SU-DHL-6 (cell line): ENCODE measurements around the gene NELL1.

Source experiments
- H2AFZ ChIP-seq: fragments of 200-600 bp; sonication (generic); 2 replicates; pipeline ENCODE4 v1.6.1; 2014; ENCODE audit warnings: low read depth, mild to moderate bottlenecking, moderate library complexity, mixed read lengths, antibody characterized with exemption, low read length; ENCODE audit not compliant: severe bottlenecking
- H3F3A ChIP-seq: fragments of 200-600 bp; shearing (Covaris generic); 2 replicates; pipeline ENCODE4 v1.6.0; 2016; ENCODE audit warnings: antibody characterized with exemption, mild to moderate bottlenecking; ENCODE audit not compliant: insufficient read depth
- H3K27ac ChIP-seq: fragments of 200-600 bp; sonication (generic); 2 replicates; pipeline ENCODE4 v1.5.1; 2016; ENCODE audit warnings: low read depth, mild to moderate bottlenecking, low read length, moderate library complexity, mixed read lengths
- H3K27me3 ChIP-seq: fragments of 200-600 bp; sonication (generic), shearing (Covaris generic); 2 replicates; pipeline ENCODE4 v1.6.0; 2014; ENCODE audit warnings: mild to moderate bottlenecking, low read length
- H3K36me3 ChIP-seq: fragments of 200-600 bp; sonication (generic); 2 replicates; pipeline ENCODE4 v1.6.1; 2014; ENCODE audit warnings: mild to moderate bottlenecking, low read length, mixed read lengths
- H3K4me2 ChIP-seq: fragments of 300-600, 200-600 bp; shearing (Covaris generic), sonication (generic); 2 replicates; pipeline ENCODE4 v1.6.0; 2014; ENCODE audit warnings: low read length, low read depth, mild to moderate bottlenecking; ENCODE audit not compliant: poor library complexity, severe bottlenecking
- H3K4me3 ChIP-seq: fragments of 200-600 bp; sonication (generic); 2 replicates; pipeline ENCODE4 v1.5.1; 2014; ENCODE audit warnings: antibody characterized with exemption, low read length, mild to moderate bottlenecking, mixed read lengths; ENCODE audit not compliant: insufficient read depth, poor library complexity, severe bottlenecking
- H3K79me2 ChIP-seq: fragments of 200-600 bp; sonication (generic); 2 replicates; pipeline ENCODE4 v1.6.1; 2014; ENCODE audit warnings: mild to moderate bottlenecking, low read length, moderate library complexity; ENCODE audit not compliant: insufficient read depth
- H3K9ac ChIP-seq: fragments of 200-600 bp; sonication (generic); 2 replicates; pipeline ENCODE4 v1.7.0; 2014; ENCODE audit warnings: mild to moderate bottlenecking, low read length
- H3K9me2 ChIP-seq: fragments of 200-600 bp; sonication (generic); replicated peaks from 2 replicates; pipeline ENCODE4 v1.6.1; 2014; ENCODE audit warnings: low read length; ENCODE audit not compliant: insufficient read depth
- H3K9me3 ChIP-seq: fragments of 200-600 bp; sonication (generic); 2 replicates; pipeline ENCODE4 v1.6.1; 2014; ENCODE audit warnings: low read length, mixed read lengths; ENCODE audit not compliant: insufficient read depth
- H4K20me1 ChIP-seq: fragments of 200-600 bp; sonication (generic); 2 replicates; pipeline ENCODE4 v1.6.1; 2014; ENCODE audit warnings: low read depth, mild to moderate bottlenecking, antibody characterized with exemption, low read length, moderate library complexity, mixed read lengths
- CTCF ChIP-seq: fragments of 200-600 bp; sonication (generic); IDR thresholded peaks from one replicate; pipeline ENCODE4 v1.5.1; 2017; ENCODE audit warnings: antibody characterized with exemption, mild to moderate bottlenecking, low read length, moderate library complexity; ENCODE audit not compliant: insufficient read depth, poor library complexity, severe bottlenecking
- EZH2phosphoT487 ChIP-seq: fragments of 200-600 bp; sonication (generic), shearing (Covaris generic); conservative IDR thresholded peaks from 2 replicates; pipeline ENCODE4 v1.6.1; 2018; ENCODE audit warnings: mild to moderate bottlenecking, antibody characterized with exemption, low read length, moderate library complexity, mixed read lengths

The NELL1 gene

GRCh38 chr11:21225860-21226259 is 556.5 kb downstream of the NELL1 start:
- Histone ChIP-seq H2AFZ (no peak overlapping the region), H4K20me1 (no peaks in the 10 kb centered on the region), H3K27me3 (no peaks in the 10 kb centered on the region), H3K9me2 (no peaks in the 10 kb centered on the region), H3K4me3 (no peak overlapping the region), H3K9me3 (no peaks in the 10 kb centered on the region), H3K4me2 (no peak overlapping the region), H3K9ac (no peak overlapping the region), H3F3A (no peaks in the 10 kb centered on the region), H3K27ac (no peak overlapping the region), H3K79me2 (no peaks in the 10 kb centered on the region), H3K36me3 (no peaks in the 10 kb centered on the region)
- TF ChIP-seq CTCF (no peak), EZH2phosphoT487 (no peak)

DNA sequence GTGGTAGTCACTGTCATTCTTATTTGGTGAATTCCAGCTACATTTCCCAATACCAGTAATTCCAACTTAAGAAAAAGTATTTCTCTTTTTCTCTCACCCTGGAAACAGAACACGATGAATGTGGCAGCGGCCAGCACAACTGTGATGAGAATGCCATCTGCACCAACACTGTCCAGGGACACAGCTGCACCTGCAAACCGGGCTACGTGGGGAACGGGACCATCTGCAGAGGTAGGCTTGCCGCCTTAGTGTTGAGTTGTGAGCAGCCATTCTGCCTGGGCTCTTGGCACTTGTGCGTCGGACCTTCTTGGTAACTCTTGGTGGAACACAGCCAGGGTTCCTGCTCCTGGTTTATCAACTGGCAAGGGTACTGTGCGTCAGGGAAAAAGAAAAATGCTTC is 559.8 kb downstream of the NELL1 start:
- H3K79me2 ChIP-seq = no peaks in the 10 kb centered on the region
- H3K9me3 ChIP-seq = no peaks in the 10 kb centered on the region
- no peak overlapping the region for H3K9ac ChIP-seq
- H3K36me3 ChIP-seq = no peaks in the 10 kb centered on the region
- TF ChIP-seq CTCF = no peak
- TF ChIP-seq EZH2phosphoT487 = no peak
- H3K9me2 ChIP-seq = no peaks in the 10 kb centered on the region
- no peak overlapping the region for H3K27ac ChIP-seq
- H3F3A ChIP-seq = no peaks in the 10 kb centered on the region
- no peak overlapping the region for H3K4me3 ChIP-seq
- no peaks in the 10 kb centered on the region for H3K27me3 ChIP-seq
- no peak overlapping the region for H2AFZ ChIP-seq
- no peak overlapping the region for H3K4me2 ChIP-seq
- no peaks in the 10 kb centered on the region for H4K20me1 ChIP-seq

GRCh38 chr11:21250196-21250595 is 580.8 kb downstream of the NELL1 start:
- Histone ChIP-seq H3K9me2 (0 out of 2 replicates have a peak, but pooled peaks cover 3% of the 10 kb centered on the region), H2AFZ (no peak overlapping the region), H3K27me3 (no peaks in the 10 kb centered on the region), H3F3A (no peaks in the 10 kb centered on the region), H3K9me3 (no peaks in the 10 kb centered on the region), H3K4me3 (no peak overlapping the region), H3K9ac (no peak overlapping the region), H3K4me2 (no peak overlapping the region), H3K27ac (no peak overlapping the region), H3K36me3 (no peaks in the 10 kb centered on the region), H4K20me1 (no peaks in the 10 kb centered on the region), H3K79me2 (no peaks in the 10 kb centered on the region)
- no peak for TF ChIP-seq EZH2phosphoT487
- no peak for TF ChIP-seq CTCF

- no peaks in the 10 kb centered on the region for H3K27me3 ChIP-seq
- H3K9ac ChIP-seq = no peak overlapping the region
- no peak for TF ChIP-seq EZH2phosphoT487
- TF ChIP-seq CTCF = no peak
- H3K9me3 ChIP-seq = no peaks in the 10 kb centered on the region
- no peaks in the 10 kb centered on the region for H4K20me1 ChIP-seq
- no peaks in the 10 kb centered on the region for H3K36me3 ChIP-seq
- H3K27ac ChIP-seq = no peak overlapping the region
- no peaks in the 10 kb centered on the region for H3K79me2 ChIP-seq
- no peaks in the 10 kb centered on the region for H3F3A ChIP-seq
- no peak overlapping the region for H2AFZ ChIP-seq
- H3K4me2 ChIP-seq = no peak overlapping the region
- 0 out of 2 replicates have a peak, but pooled peaks cover under 1% of the 10 kb centered on the region for H3K9me2 ChIP-seq
- H3K4me3 ChIP-seq = no peak overlapping the region
Measured at GRCh38 chr11:21254055-21254454, 584.7 kb downstream of the NELL1 start.
